ENCODE measurements around the gene E2F1.

E2F1 gene

DNA sequence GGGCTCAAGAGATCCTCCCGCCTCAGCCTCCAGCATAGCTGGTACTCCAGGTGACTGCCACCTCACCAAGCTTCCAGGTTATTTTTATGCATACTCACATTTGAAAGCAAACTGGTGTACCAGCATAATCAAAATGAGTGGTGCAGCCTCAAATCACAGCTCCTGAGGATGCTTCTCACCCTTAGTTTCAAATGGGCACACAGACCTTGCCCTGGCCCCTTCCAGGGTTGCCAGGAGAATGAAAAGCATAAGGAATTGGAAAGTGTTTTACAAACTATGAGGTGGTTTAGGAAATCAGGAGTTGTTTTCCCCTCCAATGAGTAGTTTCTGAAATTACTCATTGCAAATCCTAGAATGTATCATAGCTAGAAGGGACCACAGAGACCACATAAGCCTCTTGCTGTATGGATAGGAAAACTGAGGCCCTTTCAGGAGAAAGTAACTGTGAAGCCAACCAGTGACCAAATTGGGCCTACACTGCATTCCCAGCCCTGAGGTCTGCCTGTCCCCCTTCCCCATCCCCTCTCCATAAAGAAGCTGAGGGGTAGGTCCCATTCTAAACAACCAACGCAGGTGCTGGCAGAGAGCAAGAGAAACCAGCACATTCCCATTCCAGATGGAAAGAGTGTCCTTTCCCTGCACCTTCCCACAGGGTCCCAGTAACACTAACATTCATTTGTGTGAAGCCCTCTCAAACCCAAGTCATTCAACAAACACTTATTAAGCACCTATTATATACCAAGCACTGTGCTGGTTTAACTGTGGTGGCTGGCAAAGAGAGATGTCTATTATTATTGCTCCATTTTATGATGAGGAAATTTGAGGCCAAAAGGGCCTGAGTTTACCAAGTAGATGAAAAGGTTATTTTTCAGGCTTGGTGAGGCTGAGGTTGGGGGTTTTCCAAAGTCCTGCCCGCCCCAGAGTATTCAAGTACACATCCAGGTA lies 2.1 kb upstream of the E2F1 start:
- DNase-seq (ENCODE audit: low read depth in 2 of 3, low spot score in 1 of 3), result no peak

DNA sequence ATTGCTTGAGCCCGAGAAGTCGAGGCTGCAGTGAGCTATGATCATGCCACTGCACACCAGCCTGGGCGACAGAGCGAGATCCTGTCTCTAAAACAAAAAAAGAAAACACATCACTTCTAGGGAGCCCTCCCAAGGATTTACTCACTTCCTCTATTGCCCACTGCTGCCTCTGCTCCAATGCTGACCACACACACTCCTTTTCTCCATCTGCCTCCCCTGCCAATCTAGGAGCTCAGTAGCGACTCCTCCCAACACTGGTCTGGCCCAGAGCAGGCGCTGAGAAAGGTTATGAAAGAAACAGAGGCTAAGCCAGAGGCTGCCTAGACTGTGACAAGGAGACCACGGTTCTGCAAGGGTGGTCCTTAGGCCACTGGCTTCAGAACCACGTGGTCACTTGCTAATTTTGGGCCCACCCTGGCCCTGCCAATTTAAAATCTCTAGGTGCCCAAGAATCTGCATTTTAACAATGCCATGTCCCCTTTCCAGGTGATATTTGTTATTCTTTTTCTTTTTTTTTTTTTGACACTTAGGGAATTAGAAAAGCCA lies 1.3 kb upstream of the E2F1 start:
- DNase-seq (ENCODE audit: low read depth in 2 of 3, low spot score in 1 of 3), result no peak

DNA sequence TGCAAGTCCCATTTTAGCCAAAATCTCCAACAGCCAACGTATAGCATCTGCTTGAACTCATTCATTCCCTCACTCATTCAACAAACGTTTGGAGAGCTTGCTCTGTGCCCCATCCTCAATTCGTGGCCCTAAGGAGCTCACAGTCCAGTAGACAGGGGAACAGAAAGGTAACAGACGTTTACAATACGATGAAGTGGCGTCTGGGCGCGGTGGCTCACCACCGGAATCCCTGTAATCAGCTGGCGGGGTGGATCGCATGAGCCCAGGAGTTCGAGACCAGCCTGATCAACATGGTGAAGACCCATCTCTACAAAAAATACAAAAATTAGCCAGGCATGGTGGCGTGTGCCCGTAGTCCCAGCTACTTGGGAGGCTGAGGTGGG lies 790 bp upstream of the E2F1 start:
- DNase-seq (ENCODE audit: low read depth in 2 of 3, low spot score in 1 of 3), result no peak

DNA sequence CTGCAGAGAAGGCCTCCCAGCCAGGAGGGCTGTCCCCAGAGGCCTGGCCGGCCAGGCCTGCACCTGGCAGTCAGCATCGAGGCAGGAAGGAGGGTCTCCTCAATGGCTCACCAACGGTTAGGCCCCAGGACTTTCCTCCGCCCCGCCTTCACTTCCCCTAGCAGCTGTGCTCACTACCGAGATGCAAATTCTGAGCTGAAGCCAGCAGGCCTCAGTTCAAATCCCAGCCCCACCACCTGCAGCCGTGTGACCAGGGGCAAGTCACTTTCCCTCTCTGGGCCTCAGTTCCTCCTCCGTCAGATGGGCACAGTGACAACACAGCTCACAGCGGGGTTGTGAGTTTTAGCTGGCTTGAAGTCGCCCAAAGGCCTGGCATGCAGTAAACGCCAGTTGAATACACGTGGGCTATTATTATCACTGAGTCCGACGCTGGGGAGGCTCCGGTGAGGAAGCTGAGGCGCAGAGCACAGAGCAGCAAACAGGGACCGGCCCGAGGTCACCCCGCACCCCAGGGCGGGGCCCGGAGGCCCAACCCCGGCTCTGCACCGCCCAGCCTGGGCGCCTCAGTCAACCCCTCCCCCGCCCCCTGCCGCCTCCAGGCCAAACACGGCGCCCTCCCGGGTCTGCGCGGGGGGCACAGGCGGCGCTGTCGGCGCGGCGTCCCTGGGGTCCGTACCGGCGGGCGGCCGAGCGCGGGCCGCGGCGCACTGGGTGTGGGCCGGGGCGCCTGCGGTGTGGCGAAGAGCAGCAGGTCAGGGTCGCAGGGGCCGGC lies 671 bp downstream of the E2F1 start:
- DNase-seq (ENCODE audit: low read depth in 2 of 3, low spot score in 1 of 3), result peak in 2 of 3 donors; percentile 56 to 64

DNA sequence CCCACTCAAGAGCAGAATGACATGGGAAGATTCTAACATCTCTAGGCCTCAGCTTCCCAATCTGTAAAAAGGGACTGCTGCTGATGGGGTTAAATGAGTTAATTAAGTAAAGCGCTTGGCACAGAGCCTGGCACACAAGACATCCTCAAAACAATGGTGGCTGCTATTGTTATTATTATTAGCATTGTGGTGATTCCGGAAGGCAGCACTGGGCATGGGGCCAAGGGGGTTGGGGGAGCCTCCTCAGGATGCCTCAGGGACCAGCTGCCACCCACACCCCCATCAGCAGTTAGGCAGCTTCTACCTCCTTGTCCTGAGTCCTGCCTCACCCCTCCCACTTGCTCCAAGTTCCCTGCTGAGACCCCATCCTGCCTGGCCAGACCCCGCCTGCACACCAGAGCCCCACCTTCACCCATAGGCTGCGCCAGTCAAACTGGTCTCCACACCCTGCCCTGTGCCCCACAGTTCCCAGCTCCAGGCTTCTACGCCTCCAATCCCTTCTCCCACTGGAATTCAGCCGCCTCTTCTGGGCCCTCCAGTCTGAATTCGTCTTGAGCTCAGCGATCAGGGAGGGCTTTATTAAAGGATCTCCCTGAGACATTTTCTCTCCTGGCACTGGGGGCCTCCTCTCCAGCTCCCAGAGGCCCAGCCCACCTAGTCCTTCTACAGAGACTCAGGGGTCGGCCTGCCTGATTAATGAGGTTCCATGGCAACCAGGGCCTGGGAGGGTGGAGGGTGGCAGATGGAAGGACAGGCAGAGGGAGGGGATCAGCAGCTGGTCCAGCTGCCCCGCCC lies 1.5 kb downstream of the E2F1 start:
- DNase-seq (ENCODE audit: low read depth in 2 of 3, low spot score in 1 of 3), result no peak

DNA sequence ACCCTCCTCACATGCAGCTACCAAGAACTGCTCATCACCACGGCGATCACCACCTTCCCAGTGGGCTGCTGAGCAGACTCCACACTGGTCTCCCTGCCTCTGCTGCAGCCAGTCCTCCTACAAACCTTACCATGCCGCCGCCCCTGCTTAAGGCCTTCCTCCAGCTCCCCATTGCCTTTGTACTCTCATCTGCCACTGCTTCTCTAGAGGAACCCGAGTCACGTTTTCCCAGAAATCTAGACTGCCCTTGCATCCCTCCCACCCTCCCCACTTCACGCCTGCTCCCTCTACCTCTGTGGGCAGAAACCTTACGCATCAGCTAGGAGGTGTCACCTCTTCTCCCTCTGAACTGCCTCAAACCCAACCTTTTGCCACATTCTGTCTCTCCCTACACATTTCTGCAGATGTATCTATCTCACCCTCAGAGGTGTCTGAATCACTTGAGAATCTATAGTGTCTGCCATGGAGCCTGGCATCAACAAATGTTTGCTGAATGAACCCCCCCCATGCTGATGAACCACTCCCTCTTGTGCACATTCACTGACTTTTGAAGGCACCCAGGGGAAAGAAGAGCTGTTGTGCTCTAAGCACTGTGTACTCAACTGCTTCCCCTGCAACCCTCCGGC lies 4.3 kb downstream of the E2F1 start:
- no peak for DNase-seq (ENCODE audit: low read depth in 2 of 3, low spot score in 1 of 3)

DNA sequence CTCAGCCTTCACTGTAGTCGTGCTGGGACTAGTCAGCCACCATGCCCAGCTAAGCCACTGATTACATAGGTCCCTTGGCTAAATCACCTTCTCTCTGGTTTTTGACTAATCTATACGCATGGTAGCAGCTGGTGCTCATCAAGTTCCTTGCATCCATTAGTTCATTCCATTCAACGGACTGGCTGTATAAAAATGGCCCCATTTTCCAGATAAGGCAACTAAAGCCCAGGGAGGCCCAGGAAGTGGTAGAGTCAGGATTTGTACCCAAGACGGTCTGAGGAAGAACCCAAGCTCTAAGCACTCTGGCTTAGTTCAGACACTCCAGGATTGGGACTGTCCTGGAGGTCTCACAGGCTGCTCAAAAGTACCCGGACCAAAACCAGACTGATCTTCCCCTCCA lies 4.9 kb downstream of the E2F1 start:
- DNase-seq (ENCODE audit: low read depth in 2 of 3, low spot score in 1 of 3), result no peak

DNA sequence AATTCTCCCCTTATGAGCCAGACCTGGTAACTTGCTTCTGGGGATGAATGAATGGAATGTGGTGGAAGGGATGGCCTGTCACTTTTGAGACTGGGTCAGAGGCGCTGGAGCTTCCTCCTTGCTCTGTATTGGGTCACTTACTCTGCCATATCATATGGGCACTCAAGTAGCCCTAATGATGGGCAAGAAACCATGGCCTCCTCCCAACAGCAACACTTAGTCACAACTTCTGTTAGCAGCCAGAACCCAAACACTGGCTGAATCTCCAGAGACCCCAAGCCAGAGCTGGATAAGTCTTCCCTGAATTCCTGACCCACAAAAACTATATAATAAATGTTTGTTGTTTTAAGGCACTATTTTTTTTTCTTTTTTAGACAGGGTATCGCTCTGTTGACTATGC lies 5.5 kb downstream of the E2F1 start:
- DNase-seq (ENCODE audit: low read depth in 2 of 3, low spot score in 1 of 3), result no peak

DNA sequence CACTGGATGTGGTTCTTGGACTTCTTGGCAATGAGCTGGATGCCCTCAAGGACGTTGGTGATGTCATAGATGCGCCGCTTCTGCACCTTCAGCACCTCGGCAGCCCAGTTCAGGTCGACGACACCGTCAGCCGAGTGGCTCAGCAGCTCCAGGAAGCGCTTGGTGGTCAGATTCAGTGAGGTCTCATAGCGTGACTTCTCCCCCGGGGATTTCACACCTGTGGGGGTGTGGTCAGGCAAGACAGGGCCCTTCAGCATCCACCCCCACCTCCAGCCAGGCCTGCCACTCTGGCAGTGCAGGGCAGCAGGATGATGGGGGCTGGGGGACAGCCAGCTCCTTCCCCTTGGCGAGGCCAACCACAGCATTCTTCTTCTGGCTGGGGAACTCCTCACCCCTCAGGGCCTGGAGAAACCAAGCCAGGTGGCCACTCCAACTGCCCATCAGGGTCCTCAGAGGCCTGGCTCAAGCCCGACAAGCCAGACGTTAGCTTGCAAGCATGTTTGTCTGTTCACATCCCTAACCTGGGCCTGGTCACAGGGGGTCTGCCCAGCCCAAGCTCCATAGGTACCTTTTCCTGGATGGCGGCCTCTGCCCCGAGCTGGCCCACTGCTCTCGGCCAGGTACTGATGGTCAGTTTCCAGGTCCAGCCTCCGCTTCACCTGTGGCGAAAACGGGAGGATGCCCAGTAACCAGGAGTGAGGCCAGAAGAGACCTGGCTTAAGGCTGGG lies 6.3 kb downstream of the E2F1 start:
- DNase-seq (ENCODE audit: low read depth in 2 of 3, low spot score in 1 of 3), result no peak

DNA sequence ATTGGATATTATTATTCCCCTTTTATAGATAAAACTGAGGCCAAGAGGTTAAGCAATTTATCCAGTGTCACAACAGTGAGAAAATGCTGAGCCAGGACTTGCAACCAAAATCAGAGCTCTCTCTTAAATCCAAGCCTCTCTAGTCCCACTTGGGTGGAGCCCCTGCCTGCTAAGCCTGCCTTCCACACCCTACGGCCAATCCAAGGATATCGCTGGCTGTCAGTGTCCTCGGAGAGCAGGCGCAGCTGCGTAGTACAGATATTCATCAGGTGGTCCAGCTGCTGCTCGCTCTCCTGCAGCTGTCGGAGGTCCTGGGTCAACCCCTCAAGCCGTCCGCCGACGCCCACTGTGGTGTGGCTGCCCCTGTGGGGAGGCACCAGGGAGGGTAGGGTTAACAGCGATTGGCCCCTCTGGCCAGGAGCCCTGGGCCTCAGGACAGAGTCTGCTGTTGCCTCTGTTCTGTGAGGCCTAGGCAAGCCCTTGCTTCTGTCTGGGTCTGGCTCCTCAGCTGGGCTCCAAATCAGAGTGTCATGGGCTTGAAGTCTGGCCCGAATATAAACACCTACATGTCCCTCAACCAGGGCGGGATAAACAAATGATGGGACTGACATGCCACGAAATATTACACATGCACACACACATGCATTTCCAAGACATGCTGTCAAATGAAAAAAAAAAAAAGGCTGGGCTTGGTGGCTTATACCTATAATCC lies 8.0 kb downstream of the E2F1 start:
- DNase-seq (ENCODE audit: low read depth in 2 of 3, low spot score in 1 of 3), result no peak

DNA sequence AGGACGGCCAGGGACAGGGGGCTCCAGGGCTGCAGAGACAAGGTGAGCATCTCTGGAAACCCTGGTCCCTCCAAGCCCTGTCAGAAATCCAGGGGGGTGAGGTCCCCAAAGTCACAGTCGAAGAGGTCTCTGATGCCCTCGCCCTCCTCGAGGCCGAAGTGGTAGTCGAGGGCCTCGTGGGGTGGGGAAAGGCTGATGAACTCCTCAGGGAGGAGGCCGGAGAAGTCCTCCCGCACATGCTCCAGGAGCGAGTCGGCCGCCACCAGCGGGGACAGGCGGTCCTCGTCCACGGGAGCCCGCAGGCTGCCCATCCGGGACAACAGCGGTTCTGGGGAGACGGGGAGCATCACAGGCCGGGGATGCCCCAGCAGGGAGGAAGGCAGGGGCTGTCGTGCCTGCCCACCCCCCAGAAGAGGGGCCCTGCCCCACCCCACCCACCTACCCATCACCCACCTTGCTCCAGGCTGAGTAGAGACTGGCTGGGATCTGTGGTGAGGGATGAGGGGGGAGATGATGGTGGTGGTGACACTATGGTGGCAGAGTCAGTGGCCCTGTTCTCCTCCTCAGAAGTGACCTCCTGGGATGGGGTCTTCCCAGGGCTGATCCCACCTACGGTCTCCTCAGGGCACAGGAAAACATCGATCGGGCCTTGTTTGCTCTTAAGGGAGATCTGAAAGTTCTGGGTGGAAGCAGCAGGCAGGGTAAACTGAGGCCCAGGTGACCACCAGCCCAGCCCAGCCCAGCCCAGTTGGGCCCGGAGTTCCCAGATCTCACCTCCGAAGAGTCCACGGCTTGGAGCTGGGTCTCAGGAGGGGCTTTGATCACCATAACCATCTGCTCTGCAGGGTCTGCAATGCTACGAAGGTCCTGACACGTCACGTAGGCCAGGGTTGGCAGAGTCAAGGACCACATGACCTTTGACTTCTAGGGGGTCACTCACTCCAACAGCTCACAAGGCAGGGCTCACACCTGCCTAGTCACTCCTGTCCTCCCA lies 9.2 kb downstream of the E2F1 start:
- DNase-seq (ENCODE audit: low read depth in 2 of 3, low spot score in 1 of 3), result no peak

DNA sequence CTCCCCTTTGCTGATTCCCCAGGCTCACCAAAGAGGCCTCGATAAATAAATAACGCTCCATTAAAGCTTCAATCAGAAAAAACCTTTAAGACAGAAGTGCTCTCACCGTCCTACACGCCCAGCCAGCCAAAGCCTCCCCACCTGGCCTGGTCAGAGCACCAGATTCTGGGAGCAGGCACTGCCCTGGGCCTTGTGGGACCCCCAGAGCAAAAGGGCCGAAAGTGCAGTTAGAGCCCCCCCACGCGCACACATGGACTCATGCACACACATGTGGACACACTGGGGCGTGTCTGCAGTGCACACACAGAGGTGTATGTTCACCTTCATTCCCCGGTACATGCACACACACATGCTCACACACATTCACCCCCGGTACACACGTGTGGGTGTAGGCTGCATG lies 10.1 kb downstream of the E2F1 start:
- DNase-seq (ENCODE audit: low read depth in 2 of 3, low spot score in 1 of 3), result no peak

DNA sequence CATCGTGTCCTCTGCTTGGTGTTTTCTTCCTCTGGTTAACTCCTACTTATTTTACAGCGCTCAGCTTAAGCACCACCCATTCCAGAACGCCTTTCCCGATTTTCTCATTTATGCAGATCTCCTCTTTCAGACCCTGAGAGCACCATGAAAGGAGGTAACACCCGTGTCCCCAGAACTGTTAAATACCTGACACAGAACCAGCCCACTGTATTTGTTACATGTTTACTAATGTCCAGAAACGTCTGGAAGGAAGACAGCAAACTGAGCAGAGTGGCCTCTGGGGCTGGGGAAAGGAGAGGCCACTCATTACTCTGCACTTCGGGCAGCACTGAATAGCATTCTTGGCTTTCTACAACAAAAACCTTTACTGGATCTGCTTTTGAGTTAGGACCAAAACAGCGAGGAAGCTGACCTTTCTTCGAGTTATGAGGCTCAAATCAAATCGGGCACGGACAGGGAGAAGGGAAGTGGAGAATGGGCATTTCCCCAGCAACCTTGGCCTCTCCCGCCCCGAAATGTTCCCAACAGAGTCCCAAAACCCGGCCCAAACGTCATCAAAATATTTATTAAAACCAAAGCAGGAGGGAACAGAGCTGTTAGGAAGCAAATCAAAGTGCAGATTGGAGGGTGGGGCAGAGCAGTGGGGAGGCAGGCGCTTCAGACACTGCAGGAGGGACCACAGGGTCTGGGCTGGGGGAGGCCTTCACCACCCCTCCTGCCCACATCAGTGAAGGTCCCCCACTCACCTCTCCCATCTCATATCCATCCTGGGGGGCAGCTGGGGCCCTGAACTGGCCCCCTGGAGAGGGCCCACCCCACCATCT lies 10.8 kb downstream of the E2F1 start:
- no peak for DNase-seq (ENCODE audit: low read depth in 2 of 3, low spot score in 1 of 3)

DNA sequence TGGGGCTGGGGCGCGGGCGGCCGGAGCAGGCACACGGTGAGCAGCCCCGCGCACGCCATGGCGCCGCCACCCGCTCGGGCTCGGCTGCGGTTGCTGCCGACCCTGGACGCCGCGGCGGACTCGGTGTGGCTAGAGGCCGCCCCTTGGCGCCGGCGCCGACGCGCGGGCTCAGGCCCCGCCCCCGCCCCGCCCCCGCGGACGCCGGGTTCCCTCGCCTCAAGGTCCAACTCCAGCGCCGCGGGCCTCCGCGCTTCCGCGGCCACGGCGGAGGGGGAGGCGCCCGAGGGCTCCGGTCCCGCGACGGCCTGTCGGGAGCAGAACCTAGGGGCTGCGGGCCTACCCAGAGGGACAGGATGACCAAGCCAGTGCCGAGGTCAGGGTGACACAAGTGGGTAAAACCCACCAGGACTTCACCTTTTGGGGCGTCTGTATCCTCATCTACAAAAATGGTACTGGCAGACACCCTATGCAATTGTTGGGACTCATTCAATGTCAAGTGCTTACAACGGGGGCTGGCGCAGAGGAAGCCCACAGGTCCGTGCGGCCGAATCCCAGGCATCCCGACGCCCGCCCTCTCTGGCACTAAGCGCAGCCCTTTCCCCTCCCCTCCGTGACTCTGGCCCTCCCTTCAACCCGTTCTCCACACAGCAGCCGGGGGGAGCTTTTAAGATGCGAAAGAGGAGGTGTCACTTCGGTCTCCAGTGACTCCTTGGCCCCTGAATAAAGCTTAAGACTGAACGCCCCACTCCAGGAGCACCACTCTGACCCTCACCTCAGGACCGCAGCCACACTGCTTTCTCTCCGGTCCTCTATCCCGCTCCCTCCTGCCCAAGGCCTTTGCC lies 11.7 kb downstream of the E2F1 start, which contains the start of gene NECAB3:
NECAB3 (minus strand) TSS at position 135 of the 842 bp plus-strand sequence; CDS start at position 59, 76 bp downstream.
- DNase-seq (ENCODE audit: low read depth in 2 of 3, low spot score in 1 of 3), result peak in 1 of 3 donors; percentile 61

DNA sequence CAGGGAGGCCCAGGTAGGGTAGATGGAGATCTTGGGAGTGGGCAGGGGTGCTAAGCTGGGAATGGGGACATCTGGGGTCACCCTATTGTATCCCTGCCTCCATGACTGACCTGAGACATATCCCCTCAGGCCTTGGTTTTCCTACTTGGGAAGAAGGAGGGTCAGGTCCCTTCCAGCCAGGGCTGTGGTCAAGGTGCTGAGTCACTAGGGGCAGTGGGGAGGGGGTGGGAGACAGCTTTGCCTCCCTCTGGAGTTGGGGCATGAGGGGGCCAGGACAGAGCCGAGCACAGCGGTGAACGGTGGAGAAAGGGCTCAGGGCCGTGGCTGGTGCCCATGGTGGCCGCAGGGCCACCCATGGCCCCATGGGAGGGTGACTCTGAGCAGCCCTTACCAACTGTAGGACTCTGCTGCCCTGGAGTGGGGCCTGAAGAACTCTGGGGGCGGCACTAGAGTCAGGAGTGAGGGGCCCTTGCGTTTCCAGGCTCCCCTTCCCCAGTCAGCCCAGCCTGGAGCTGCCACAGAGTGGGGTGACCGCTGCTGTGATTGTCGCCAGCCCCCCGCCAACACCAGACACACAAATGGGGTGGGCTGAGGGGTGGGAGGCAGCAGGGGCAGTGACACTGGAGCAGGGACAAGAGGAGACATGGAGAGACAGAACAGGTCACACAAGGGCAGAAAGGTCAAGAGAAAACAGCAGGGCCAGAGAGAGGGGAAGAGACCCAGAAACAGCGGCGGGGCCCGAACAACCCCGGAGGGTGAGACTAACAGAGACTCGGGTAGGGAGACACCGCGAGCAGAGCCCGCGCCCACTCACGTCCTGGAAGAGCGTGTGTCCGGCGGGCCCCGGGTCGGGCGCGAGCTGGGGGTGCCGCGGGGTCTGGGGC lies 12.5 kb downstream of the E2F1 start:
- DNase-seq (ENCODE audit: low read depth in 2 of 3, low spot score in 1 of 3), result no peak

DNA sequence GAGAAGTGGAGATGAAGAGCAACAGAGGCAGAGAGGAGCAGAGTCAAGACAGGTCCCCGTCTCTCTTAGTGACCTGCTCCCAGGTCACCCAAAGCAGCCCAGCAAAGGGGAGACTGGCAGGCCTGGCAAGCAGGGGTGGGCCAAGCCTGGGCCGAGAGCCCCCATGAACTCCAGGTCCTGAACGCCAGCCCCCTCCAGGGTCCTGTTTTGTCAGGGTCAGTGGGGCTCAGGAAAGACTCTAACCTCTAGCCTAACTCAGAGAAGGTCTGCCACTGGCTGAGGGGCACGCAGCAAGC lies 13.1 kb downstream of the E2F1 start:
- DNase-seq (ENCODE audit: low read depth in 2 of 3, low spot score in 1 of 3), result no peak
